ENCODE measurements around the gene WDFY4.

Gene WDFY4

DNA sequence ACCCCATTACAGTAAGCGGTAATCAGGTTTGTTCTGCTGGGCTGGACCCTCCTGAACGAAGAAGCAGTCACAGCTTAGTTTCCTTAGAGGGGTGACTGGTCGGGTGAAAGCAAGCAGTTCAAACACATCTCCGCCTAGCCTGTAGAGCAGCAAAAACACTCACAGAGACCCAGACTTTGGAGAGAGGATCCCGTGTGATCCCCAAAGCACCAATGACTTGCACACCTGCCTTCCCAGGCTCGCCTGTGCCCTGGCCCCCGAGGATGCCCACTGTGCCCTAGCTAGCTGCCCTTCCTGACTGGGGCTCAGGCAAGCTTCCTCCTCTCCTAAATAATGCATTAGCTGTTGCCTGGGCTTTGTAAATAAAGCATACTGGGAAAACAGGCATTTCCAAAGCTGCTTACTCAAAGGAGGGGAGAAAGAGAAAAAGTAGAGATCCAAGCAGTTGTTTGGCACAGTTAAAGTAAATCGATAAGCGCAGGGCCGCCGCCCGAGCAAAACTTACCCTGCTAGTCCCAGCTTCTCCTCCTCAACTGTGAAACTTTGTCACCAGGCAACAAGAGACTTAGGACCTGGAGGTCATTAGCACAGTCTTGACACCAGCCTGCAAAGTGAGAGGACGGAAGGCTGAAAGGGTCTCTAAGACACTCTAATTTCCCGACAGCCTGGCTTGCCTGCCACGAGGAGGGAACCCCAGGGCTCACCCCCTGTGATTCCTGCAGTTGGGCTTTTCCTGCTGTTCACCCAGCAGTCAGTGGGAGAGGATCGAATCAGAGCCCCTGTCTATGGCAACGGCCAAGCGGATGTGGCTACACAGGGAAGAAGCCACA, 250.2 kb downstream of the WDFY4 start:
- H3K27ac Mint-ChIP-seq (ENCODE audit: low read depth), result no peak overlapping the region
- ATAC-seq (replicated peaks; ENCODE audit: extremely low read depth, poor library complexity, severe bottlenecking), result no peak
- H3K4me1 Mint-ChIP-seq, result no peaks in the 10 kb centered on the region
- H3K9me3 Mint-ChIP-seq, result no peaks in the 10 kb centered on the region
- peaks cover 2% of the 10 kb centered on the region for H3K36me3 Mint-ChIP-seq (ENCODE audit: insufficient read depth)
- H3K27me3 Mint-ChIP-seq, result peaks cover 10% of the 10 kb centered on the region
- H3K4me3 Mint-ChIP-seq, result no peak overlapping the region
- no peak for DNase-seq (ENCODE audit: low spot score in 2 of 2)

- ATAC-seq (replicated peaks; ENCODE audit: extremely low read depth, poor library complexity, severe bottlenecking) (no peak), DNase-seq (ENCODE audit: low spot score in 2 of 2) (no peak)
- Mint-ChIP-seq H3K36me3 (ENCODE audit: insufficient read depth) (peaks cover 2% of the 10 kb centered on the region), H3K27me3 (peaks cover 10% of the 10 kb centered on the region), H3K9me3 (no peaks in the 10 kb centered on the region), H3K27ac (ENCODE audit: low read depth) (no peak overlapping the region), H3K4me3 (no peak overlapping the region), H3K4me1 (no peaks in the 10 kb centered on the region)
These were observed 250.9 kb downstream of the WDFY4 start for GRCh38 chr10:48935577-48935976.

- H3K36me3 Mint-ChIP-seq (ENCODE audit: insufficient read depth), result peaks cover 2% of the 10 kb centered on the region
- H3K9me3 Mint-ChIP-seq, result no peaks in the 10 kb centered on the region
- DNase-seq (ENCODE audit: low spot score in 2 of 2) (no peak), ATAC-seq (replicated peaks; ENCODE audit: extremely low read depth, poor library complexity, severe bottlenecking) (no peak)
- H3K4me3 Mint-ChIP-seq, result no peak overlapping the region
- H3K27me3 Mint-ChIP-seq, result peaks cover 20% of the 10 kb centered on the region
- no peak overlapping the region for H3K27ac Mint-ChIP-seq (ENCODE audit: low read depth)
- H3K4me1 Mint-ChIP-seq, result no peaks in the 10 kb centered on the region
These were observed 253.1 kb downstream of the WDFY4 start for GRCh38 chr10:48937796-48938195.

DNA sequence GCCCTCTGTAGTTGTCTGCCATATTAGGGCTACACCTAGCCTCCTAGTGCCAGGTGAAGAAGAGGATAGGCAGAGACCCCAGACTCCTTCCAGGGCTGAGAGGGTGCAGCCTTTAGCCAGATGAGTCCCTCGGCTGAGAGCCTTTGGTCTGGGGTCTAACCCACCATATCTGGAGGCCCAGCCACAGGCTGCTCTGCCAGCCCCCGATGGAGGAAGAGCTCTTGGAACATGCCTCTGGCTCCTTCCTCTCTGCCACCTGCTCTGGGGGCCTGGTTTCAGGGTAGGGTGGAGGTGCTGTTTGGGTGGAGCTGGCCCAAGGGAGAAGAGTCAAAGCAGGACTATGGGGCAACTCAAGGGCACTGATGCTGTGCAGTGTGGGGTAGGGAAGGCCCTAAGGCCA, 253.6 kb downstream of the WDFY4 start:
- DNase-seq (ENCODE audit: low spot score in 2 of 2), result no peak
- Mint-ChIP-seq H3K27ac (ENCODE audit: low read depth) (no peak overlapping the region), H3K4me1 (no peaks in the 10 kb centered on the region), H3K36me3 (ENCODE audit: insufficient read depth) (peaks cover 2% of the 10 kb centered on the region), H3K4me3 (no peak overlapping the region), H3K27me3 (peaks cover 20% of the 10 kb centered on the region), H3K9me3 (no peaks in the 10 kb centered on the region)
- ATAC-seq (replicated peaks; ENCODE audit: extremely low read depth, poor library complexity, severe bottlenecking), result no peak

DNA sequence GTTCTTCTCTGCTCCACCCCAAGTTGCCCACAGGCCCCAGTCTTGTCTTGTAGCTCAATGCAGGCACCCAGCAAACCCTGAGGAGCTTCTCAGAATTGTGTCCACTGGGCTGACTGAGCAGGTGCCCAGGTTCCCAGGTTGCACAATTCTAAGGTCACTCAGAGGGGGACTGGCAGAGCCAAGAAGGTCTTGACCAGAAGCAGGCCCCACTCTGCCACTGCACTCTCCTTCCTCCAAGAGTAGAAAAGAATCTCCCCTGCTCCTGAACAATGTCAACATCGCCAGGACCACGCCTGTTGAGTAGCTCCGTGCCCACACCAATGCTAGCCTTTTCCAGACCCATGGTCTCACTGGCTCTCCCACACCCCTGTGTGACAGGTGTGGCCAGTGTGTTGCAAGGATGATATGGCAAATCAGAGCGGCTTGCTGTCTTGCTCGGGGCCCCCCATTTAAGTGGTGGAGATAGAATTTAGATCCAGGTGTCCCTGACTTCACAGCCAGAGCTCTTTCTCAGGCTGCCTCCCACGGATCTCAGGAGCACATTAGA, 254.4 kb downstream of the WDFY4 start:
- Mint-ChIP-seq H3K4me1 (no peaks in the 10 kb centered on the region), H3K36me3 (ENCODE audit: insufficient read depth) (peaks cover under 1% of the 10 kb centered on the region), H3K4me3 (no peak overlapping the region), H3K27ac (ENCODE audit: low read depth) (no peak overlapping the region), H3K9me3 (no peaks in the 10 kb centered on the region), H3K27me3 (peaks cover 20% of the 10 kb centered on the region)
- no peak for DNase-seq (ENCODE audit: low spot score in 2 of 2)
- ATAC-seq (replicated peaks; ENCODE audit: extremely low read depth, poor library complexity, severe bottlenecking), result no peak

- H3K36me3 Mint-ChIP-seq (ENCODE audit: insufficient read depth), result no peaks in the 10 kb centered on the region
- ATAC-seq (replicated peaks; ENCODE audit: extremely low read depth, poor library complexity, severe bottlenecking), result no peak
- no peak for DNase-seq (ENCODE audit: low spot score in 2 of 2)
- no peak within 1 kb of the TSS for H3K4me3 Mint-ChIP-seq
- H3K4me1 Mint-ChIP-seq, result no peaks in the 10 kb centered on the region
- H3K27me3 Mint-ChIP-seq, result peaks cover 20% of the 10 kb centered on the region
- no peak within 1 kb of the TSS for H3K27ac Mint-ChIP-seq (ENCODE audit: low read depth)
- no peaks in the 10 kb centered on the region for H3K9me3 Mint-ChIP-seq
These were observed 255.2 kb downstream of the WDFY4 start, which contains the start of gene LRRC18 for GRCh38 chr10:48939790-48940325. LRRC18 (minus strand) TSS chr10:48939840; CDS start chr10:48914155, 25,685 bp downstream.

DNA sequence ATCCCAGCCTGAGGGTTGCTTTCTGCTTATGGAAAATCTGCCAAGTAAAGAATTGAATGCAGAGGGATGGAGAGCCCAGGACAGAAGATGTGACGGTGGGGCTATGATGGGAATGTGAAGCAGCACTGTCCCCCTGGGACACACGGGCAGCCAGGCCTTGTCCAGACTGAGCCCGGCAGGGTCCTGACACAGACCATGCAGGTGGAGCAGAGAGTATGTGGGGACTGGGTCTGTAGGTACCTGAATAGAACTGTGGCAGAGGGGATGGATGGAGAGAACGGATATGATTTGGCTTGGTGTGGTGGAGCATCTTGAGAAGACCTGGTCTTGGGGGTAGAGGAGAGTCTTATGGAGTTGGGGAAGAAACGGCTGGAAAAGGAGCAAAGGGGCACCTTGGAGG, 255.7 kb downstream of the WDFY4 start:
- H3K4me3 Mint-ChIP-seq, result no peak overlapping the region
- H3K27ac Mint-ChIP-seq (ENCODE audit: low read depth), result no peak overlapping the region
- DNase-seq (ENCODE audit: low spot score in 2 of 2), result no peak
- no peak for ATAC-seq (replicated peaks; ENCODE audit: extremely low read depth, poor library complexity, severe bottlenecking)
- peaks cover 20% of the 10 kb centered on the region for H3K27me3 Mint-ChIP-seq
- H3K9me3 Mint-ChIP-seq, result no peaks in the 10 kb centered on the region
- H3K36me3 Mint-ChIP-seq (ENCODE audit: insufficient read depth), result no peaks in the 10 kb centered on the region
- H3K4me1 Mint-ChIP-seq, result no peaks in the 10 kb centered on the region

DNA sequence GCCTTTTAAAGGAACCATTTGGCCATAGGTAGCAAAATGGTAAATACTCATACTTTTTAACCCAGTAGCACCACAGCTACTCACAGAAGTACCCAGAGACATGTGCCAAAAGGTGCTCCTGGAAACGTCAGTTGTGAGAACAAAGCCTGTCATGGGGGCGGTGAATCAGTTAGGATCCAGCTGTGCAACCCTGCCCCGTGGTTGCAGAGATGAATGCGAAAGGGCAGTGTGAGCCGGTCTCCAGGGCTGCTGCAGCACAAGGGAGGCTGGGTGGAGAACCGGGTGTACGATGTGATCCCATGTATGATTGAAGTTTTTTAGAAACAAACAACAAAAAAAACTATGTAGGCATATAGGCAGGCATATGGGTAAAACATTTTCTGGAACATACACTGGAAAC, 256.3 kb downstream of the WDFY4 start:
- Mint-ChIP-seq H3K4me1 (no peaks in the 10 kb centered on the region), H3K27ac (ENCODE audit: low read depth) (no peak overlapping the region), H3K4me3 (no peak overlapping the region), H3K9me3 (no peaks in the 10 kb centered on the region), H3K27me3 (peaks cover 20% of the 10 kb centered on the region), H3K36me3 (ENCODE audit: insufficient read depth) (no peaks in the 10 kb centered on the region)
- DNase-seq (ENCODE audit: low spot score in 2 of 2) (no peak), ATAC-seq (replicated peaks; ENCODE audit: extremely low read depth, poor library complexity, severe bottlenecking) (no peak)

GRCh38 chr10:48941427-48942075, 256.9 kb downstream of the WDFY4 start:
- H3K4me1 Mint-ChIP-seq, result no peaks in the 10 kb centered on the region
- no peak overlapping the region for H3K27ac Mint-ChIP-seq (ENCODE audit: low read depth)
- H3K4me3 Mint-ChIP-seq, result no peak overlapping the region
- no peaks in the 10 kb centered on the region for H3K9me3 Mint-ChIP-seq
- H3K27me3 Mint-ChIP-seq, result peaks cover 20% of the 10 kb centered on the region
- H3K36me3 Mint-ChIP-seq (ENCODE audit: insufficient read depth), result no peaks in the 10 kb centered on the region
- DNase-seq (ENCODE audit: low spot score in 2 of 2), result no peak
- no peak for ATAC-seq (replicated peaks; ENCODE audit: extremely low read depth, poor library complexity, severe bottlenecking)

- no peak for DNase-seq (ENCODE audit: low spot score in 2 of 2)
- no peaks in the 10 kb centered on the region for H3K9me3 Mint-ChIP-seq
- H3K27ac Mint-ChIP-seq (ENCODE audit: low read depth), result no peak overlapping the region
- H3K36me3 Mint-ChIP-seq (ENCODE audit: insufficient read depth), result no peaks in the 10 kb centered on the region
- no peak for ATAC-seq (replicated peaks; ENCODE audit: extremely low read depth, poor library complexity, severe bottlenecking)
- peaks cover 20% of the 10 kb centered on the region for H3K27me3 Mint-ChIP-seq
- no peak overlapping the region for H3K4me3 Mint-ChIP-seq
- H3K4me1 Mint-ChIP-seq, result no peaks in the 10 kb centered on the region
These were observed 258.4 kb downstream of the WDFY4 start for GRCh38 chr10:48943096-48943495.

GRCh38 chr10:48944171-48944570, 259.5 kb downstream of the WDFY4 start:
- Mint-ChIP-seq H3K4me3 (no peak overlapping the region), H3K9me3 (no peaks in the 10 kb centered on the region), H3K27me3 (peaks cover 20% of the 10 kb centered on the region), H3K27ac (ENCODE audit: low read depth) (no peak overlapping the region), H3K4me1 (no peaks in the 10 kb centered on the region), H3K36me3 (ENCODE audit: insufficient read depth) (no peaks in the 10 kb centered on the region)
- DNase-seq (ENCODE audit: low spot score in 2 of 2), result no peak
- ATAC-seq (replicated peaks; ENCODE audit: extremely low read depth, poor library complexity, severe bottlenecking), result no peak

DNA sequence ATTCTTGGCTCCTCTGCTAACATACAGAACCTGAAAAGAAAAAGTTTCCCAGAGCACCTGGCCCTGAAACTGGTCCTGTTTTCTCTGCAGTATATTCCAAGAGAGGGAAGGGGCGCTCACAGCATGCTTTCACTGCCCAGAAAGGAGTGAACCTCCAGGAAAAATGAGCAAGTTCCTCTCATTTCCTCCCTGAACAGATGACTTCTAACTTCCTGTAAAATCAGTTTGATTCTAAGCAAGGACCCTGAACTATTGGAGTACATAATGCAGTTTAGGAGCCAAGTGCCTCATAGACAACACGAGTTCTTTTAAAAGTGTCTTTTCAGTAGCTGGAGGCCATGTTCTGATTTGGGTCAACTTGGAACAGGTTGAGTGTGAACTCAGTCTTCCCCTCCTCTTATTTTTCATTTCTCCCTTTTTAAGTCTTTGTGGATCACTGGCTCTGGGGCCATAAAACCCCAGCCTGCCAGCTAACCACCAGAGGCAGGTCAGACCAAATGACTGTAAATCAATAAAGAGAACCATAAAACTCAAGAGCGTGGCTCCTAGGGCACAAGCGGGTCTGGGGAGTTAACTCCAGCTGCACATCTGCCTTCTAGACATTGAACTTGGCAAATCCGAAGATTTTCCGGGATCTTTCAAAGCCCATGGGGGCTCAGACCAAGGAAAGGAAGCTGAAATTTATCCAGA, 260.9 kb downstream of the WDFY4 start:
- Mint-ChIP-seq H3K27me3 (peaks cover 11% of the 10 kb centered on the region), H3K4me1 (no peaks in the 10 kb centered on the region), H3K36me3 (ENCODE audit: insufficient read depth) (no peaks in the 10 kb centered on the region), H3K27ac (ENCODE audit: low read depth) (no peak overlapping the region), H3K4me3 (no peak overlapping the region), H3K9me3 (no peaks in the 10 kb centered on the region)
- no peak for ATAC-seq (replicated peaks; ENCODE audit: extremely low read depth, poor library complexity, severe bottlenecking)
- DNase-seq (ENCODE audit: low spot score in 2 of 2), result no peak
